Measurements from ENCODE around the gene LEF1. TPM values are rescaled to one million over a fixed set of nuclear protein-coding genes. Genes with fewer than 3 reads are reported as not detected.

The LEF1 gene
- total RNA-seq, 1 donor from 2014 or later = 76.6 TPM

GRCh38 chr4:108056418-108056817 is 112.3 kb downstream of the LEF1 start:
- Mint-ChIP-seq H3K27ac (no peak overlapping the region), H3K4me3 (no peak overlapping the region), H3K9me3 (no peaks in the 10 kb centered on the region), H3K27me3 (ENCODE audit: low read depth) (no peaks in the 10 kb centered on the region), H3K4me1 (peaks cover 2% of the 10 kb centered on the region), H3K36me3 (peaks cover 12% of the 10 kb centered on the region)
- TF ChIP-seq CTCF (IDR thresholded peaks at IDR 0.05; ENCODE audit: unreplicated experiment) = no peak
- DNase-seq (ENCODE audit: low spot score in 2 of 2, unreplicated experiment in 2 of 2) = no peak

- Mint-ChIP-seq H3K27me3 (ENCODE audit: low read depth) (no peaks in the 10 kb centered on the region), H3K9me3 (no peaks in the 10 kb centered on the region), H3K4me1 (peaks cover 5% of the 10 kb centered on the region), H3K27ac (no peak overlapping the region), H3K4me3 (no peak overlapping the region), H3K36me3 (peaks cover 12% of the 10 kb centered on the region)
- TF ChIP-seq CTCF (IDR thresholded peaks at IDR 0.05; ENCODE audit: unreplicated experiment) = no peak
- DNase-seq (ENCODE audit: low spot score in 2 of 2, unreplicated experiment in 2 of 2) = no peak
Observed at GRCh38 chr4:108055787-108056186, 112.9 kb downstream of the LEF1 start.

GRCh38 chr4:108054025-108054638 is 114.6 kb downstream of the LEF1 start:
- DNase-seq (ENCODE audit: low spot score in 2 of 2, unreplicated experiment in 2 of 2) = no peak
- H3K9me3 Mint-ChIP-seq = no peaks in the 10 kb centered on the region
- no peak overlapping the region for H3K27ac Mint-ChIP-seq
- no peaks in the 10 kb centered on the region for H3K27me3 Mint-ChIP-seq (ENCODE audit: low read depth)
- peaks cover 12% of the 10 kb centered on the region for H3K36me3 Mint-ChIP-seq
- no peak overlapping the region for H3K4me3 Mint-ChIP-seq
- TF ChIP-seq CTCF (IDR thresholded peaks at IDR 0.05; ENCODE audit: unreplicated experiment) = no peak
- H3K4me1 Mint-ChIP-seq = peaks cover 6% of the 10 kb centered on the region

- Mint-ChIP-seq H3K27me3 (ENCODE audit: low read depth) (no peaks in the 10 kb centered on the region), H3K4me3 (no peak overlapping the region), H3K36me3 (peaks cover 12% of the 10 kb centered on the region), H3K27ac (no peak overlapping the region), H3K9me3 (no peaks in the 10 kb centered on the region), H3K4me1 (peaks cover 6% of the 10 kb centered on the region)
- TF ChIP-seq CTCF (IDR thresholded peaks at IDR 0.05; ENCODE audit: unreplicated experiment) = no peak
- DNase-seq (ENCODE audit: low spot score in 2 of 2, unreplicated experiment in 2 of 2) = no peak
Observed at GRCh38 chr4:108053251-108053711, 115.5 kb downstream of the LEF1 start.

GRCh38 chr4:108052558-108053120 is 116.1 kb downstream of the LEF1 start:
- no peaks in the 10 kb centered on the region for H3K27me3 Mint-ChIP-seq (ENCODE audit: low read depth)
- peaks cover 6% of the 10 kb centered on the region for H3K4me1 Mint-ChIP-seq
- TF ChIP-seq CTCF (IDR thresholded peaks at IDR 0.05; ENCODE audit: unreplicated experiment) = no peak
- no peak for DNase-seq (ENCODE audit: low spot score in 2 of 2, unreplicated experiment in 2 of 2)
- H3K9me3 Mint-ChIP-seq = no peaks in the 10 kb centered on the region
- H3K4me3 Mint-ChIP-seq = no peak overlapping the region
- H3K27ac Mint-ChIP-seq = no peak overlapping the region
- H3K36me3 Mint-ChIP-seq = peaks cover 12% of the 10 kb centered on the region

All from mesothelial cell of epicardium (in vitro differentiated cells).